Naive thymus-derived CD4-positive, alpha-beta T cell (primary cell): ENCODE results near the gene TVP23A. TPM values are rescaled to one million over a fixed set of nuclear protein-coding genes. Genes with fewer than 3 reads are reported as not detected.
"Not testable (repeated sequence)": the region's sequence is repeated elsewhere in the genome, so short reads cannot be mapped to it uniquely, and the experiment has no call there.

Source experiments
- ATAC-seq: fragments of 150-1000 bp; cut with Tn5 transposase; 2 replicates; pipeline ENCODE4 v1.10.0; 2021; ENCODE audit warnings: mild to moderate bottlenecking, moderate library complexity
- CTCF ChIA-PET: fragments of 350-600 bp; sonication (Branson Sonifier 250); formaldehyde crosslinking; loops from one replicate; lab custom pipeline; 2021; ENCODE audit warnings: antibody characterized with exemption; lab: Charles Lee
- POLR2A ChIA-PET: fragments of 350-600 bp; sonication (Branson Sonifier 250); formaldehyde crosslinking; loops from one replicate; lab custom pipeline; 2021; ENCODE audit warnings: antibody characterized with exemption, inconsistent platforms; lab: Charles Lee
- DNase-seq, 9 donors: peaks; one replicate each; pipeline versions ENCODE4 v3.0.0 to v3.0.0-alpha.2; 2020 to 2022; ENCODE audit warnings: mixed read lengths in 1 of 9
- H3K27ac ChIP-seq: one replicate; pipeline ENCODE4 v1.7.0; 2013; ENCODE audit warnings: mild to moderate bottlenecking, low read depth, low read length, moderate library complexity
- H3K27me3 ChIP-seq, 2 donors: one replicate each; pipeline ENCODE4 v1.7.0; 2013; ENCODE audit warnings: low read length in 2 of 2, mild to moderate bottlenecking in 2 of 2, moderate library complexity in 2 of 2; ENCODE audit not compliant: control insufficient read depth in 2 of 2, insufficient read depth in 2 of 2
- H3K36me3 ChIP-seq, 3 experiments: 1 replicate in 2 of 3; 2 replicates in 1 of 3; pipeline ENCODE4 v1.7.0; 2013; ENCODE audit warnings: low read length in 3 of 3, mild to moderate bottlenecking in 3 of 3, moderate library complexity in 1 of 3; ENCODE audit not compliant: insufficient read depth in 3 of 3, control insufficient read depth in 2 of 3
- H3K4me1 ChIP-seq, 2 donors: one replicate each; pipeline ENCODE4 v1.7.0; 2013; ENCODE audit warnings: low read length in 2 of 2, mild to moderate bottlenecking in 2 of 2, moderate library complexity in 1 of 2; ENCODE audit not compliant: control insufficient read depth in 2 of 2, insufficient read depth in 2 of 2
- H3K4me3 ChIP-seq: 2 replicates; pipeline ENCODE4 v1.7.0; 2013; ENCODE audit warnings: mild to moderate bottlenecking, low read length
- H3K9me3 ChIP-seq, 3 experiments: 1 replicate in 2 of 3; 2 replicates in 1 of 3; pipeline ENCODE4 v1.7.0; 2013; ENCODE audit warnings: low read length in 3 of 3; ENCODE audit not compliant: control insufficient read depth in 2 of 3
- H3K27ac Mint-ChIP-seq, 9 donors: one replicate each; pipeline ENCODE4 v1.8.0; 2020 to 2022; ENCODE audit warnings: mixed read lengths in 9 of 9, mild to moderate bottlenecking in 8 of 9, moderate library complexity in 5 of 9, inconsistent platforms in 2 of 9
- H3K27me3 Mint-ChIP-seq, 5 donors: one replicate each; pipeline ENCODE4 v1.8.0; 2021 to 2022; ENCODE audit warnings: mixed read lengths in 5 of 5, mild to moderate bottlenecking in 1 of 5
- H3K36me3 Mint-ChIP-seq, 5 donors: one replicate each; pipeline ENCODE4 v1.8.0; 2020 to 2022; ENCODE audit warnings: mixed read lengths in 5 of 5, mild to moderate bottlenecking in 3 of 5, inconsistent platforms in 1 of 5
- H3K4me1 Mint-ChIP-seq, 7 donors: one replicate each; pipeline ENCODE4 v1.8.0; 2020 to 2022; ENCODE audit warnings: mixed read lengths in 7 of 7, mild to moderate bottlenecking in 3 of 7, inconsistent platforms in 1 of 7
- H3K4me3 Mint-ChIP-seq, 10 donors: one replicate each; pipeline ENCODE4 v1.8.0; 2020 to 2022; ENCODE audit warnings: mild to moderate bottlenecking in 10 of 10, mixed read lengths in 10 of 10, moderate library complexity in 6 of 10, inconsistent platforms in 2 of 10
- H3K9me3 Mint-ChIP-seq, 11 donors: one replicate each; pipeline ENCODE4 v1.8.0; 2020 to 2022; ENCODE audit warnings: mixed read lengths in 11 of 11, mild to moderate bottlenecking in 4 of 11, inconsistent platforms in 1 of 11, moderate library complexity in 1 of 11
- intact Hi-C, 2 donors: fragments of 100-400 bp; cut with micrococcal nuclease; formaldehyde crosslinking; loops; one replicate each; pipeline ENCODE4 v1.15.1; 2023
- polyA plus RNA-seq, 2 donors: library from polyadenylated mRNA; unstranded; fragments of 300-500 nt; fragmentation: Illumina TruSeq; gene quantifications; one replicate each; pipeline ENCODE4 v1.2.3, GENCODE V29; 2021
- total RNA-seq, 6 experiments: library from RNA in 5 of 6; stranded (reverse) in 5 of 6; gene quantifications; 1 replicate in 5 of 6; 2 replicates in 1 of 6; pipeline ENCODE4 v1.2.3 and lab custom pipeline; 2021 to 2026

Gene TVP23A
- total and polyA plus RNA-seq, 7 experiments from 2014 or later, result 0.10 to 0.17 (median 0.15) TPM; not detected in 4

DNA sequence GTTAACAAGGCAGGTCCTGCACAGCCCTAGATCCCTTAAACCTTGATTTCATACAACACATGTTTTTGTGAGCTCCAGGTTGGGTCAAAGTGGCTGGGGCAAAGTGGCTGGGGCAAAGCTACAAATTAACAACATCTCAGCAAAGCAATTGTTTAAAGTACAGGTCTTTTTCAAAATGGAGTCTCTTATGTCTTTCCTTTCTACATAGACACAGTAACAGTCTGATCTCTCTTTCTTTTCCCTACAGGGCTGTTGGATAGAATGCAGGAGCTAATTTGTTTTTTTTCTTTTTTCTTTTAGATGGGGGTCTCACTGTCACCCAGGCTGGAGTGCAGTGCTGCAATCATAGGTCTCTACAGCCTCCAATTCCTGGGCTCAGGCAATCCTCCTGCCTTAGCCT, 11.6 kb upstream of the TVP23A start:
- CTCF ChIA-PET, result interaction anchor here (0.7 kb wide), 1 partner anchor 87 kb away, joined by 3 read pairs; no protein-coding TSS in a partner anchor
- H3K4me1 Mint-ChIP-seq, H3K36me3 Mint-ChIP-seq, H3K4me3 Mint-ChIP-seq, intact Hi-C loops, POLR2A ChIA-PET, H3K9me3 ChIP-seq, H3K4me1 ChIP-seq, H3K36me3 ChIP-seq, H3K27ac ChIP-seq, H3K4me3 ChIP-seq, H3K27me3 ChIP-seq, ATAC-seq, H3K27ac Mint-ChIP-seq, DNase-seq, H3K9me3 Mint-ChIP-seq: not testable (repeated sequence)
- H3K27me3 Mint-ChIP-seq, result peaks cover 0 to 27% (median 11%) of the 10 kb centered on the region in 5 donors

DNA sequence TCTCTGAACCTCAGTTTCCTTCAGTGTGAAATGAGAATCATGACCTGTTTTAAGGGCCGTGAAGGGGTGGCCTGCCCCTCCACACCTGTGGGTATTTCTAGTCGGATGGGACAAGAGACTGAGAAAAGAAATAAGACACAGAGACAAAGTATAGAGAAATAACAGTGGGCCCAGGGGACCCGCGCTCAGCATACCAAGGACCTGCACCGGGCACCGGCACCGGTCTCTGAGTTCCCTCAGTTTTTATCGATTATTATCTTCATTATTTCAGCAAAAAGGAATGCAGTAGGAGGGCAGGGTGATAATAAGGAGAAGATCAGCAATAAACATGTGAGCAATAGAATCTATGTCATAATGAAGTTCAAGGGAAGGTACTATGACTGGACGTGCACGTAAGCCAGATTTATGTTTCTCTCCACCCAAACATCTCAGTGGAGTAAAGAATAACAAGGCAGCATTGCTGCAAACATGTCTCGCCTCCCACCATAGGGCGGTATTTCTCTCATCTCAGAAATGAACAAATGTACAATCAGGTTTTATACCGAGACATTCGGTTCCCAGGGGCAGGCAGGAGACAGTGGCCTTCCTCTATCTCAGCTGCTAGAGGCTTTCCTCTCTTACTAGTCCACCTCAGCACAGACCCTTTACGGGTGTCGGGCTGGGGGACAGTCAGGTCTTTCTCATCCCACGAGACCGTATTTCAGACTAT, 10.9 kb upstream of the TVP23A start:
- H3K9me3 Mint-ChIP-seq, H3K9me3 ChIP-seq, intact Hi-C loops, H3K36me3 Mint-ChIP-seq, H3K4me3 Mint-ChIP-seq, ATAC-seq, H3K4me1 ChIP-seq, POLR2A ChIA-PET, H3K27ac Mint-ChIP-seq, H3K4me3 ChIP-seq, H3K4me1 Mint-ChIP-seq, H3K27me3 ChIP-seq, H3K27ac ChIP-seq, DNase-seq, H3K36me3 ChIP-seq: not testable (repeated sequence)
- CTCF ChIA-PET, result interaction anchor here (0.7 kb wide), 1 partner anchor 87 kb away, joined by 3 read pairs; no protein-coding TSS in a partner anchor
- H3K27me3 Mint-ChIP-seq, result peaks cover 0 to 25% (median 7%) of the 10 kb centered on the region in 5 donors

- Histone ChIP-seq H3K4me1 (no peaks in the 10 kb centered on the region), H3K27ac (no peak overlapping the region), H3K36me3 (no peaks in the 10 kb centered on the region), H3K9me3 (no peaks in the 10 kb centered on the region), H3K4me3 (no peak overlapping the region), H3K27me3 (no peaks in the 10 kb centered on the region)
- H3K4me3 Mint-ChIP-seq, result no peak overlapping the region
- no peaks in the 10 kb centered on the region for H3K4me1 Mint-ChIP-seq
- POLR2A ChIA-PET, result no interaction called here
- no peak overlapping the region for H3K27ac Mint-ChIP-seq
- intact Hi-C loops, result no loop called here
- peaks cover 0 to 1% (median 0%) of the 10 kb centered on the region in 11 donors for H3K9me3 Mint-ChIP-seq
- no peaks in the 10 kb centered on the region for H3K36me3 Mint-ChIP-seq
- no peak for DNase-seq
- peak; percentile 68 for ATAC-seq
- peaks cover 0 to 19% (median under 1%) of the 10 kb centered on the region in 5 donors for H3K27me3 Mint-ChIP-seq
- CTCF ChIA-PET, result no interaction called here
Observed at GRCh38 chr16:10828851-10829366, 10.3 kb upstream of the TVP23A start.

- DNase-seq, result no peak
- H3K27ac ChIP-seq, result no peak overlapping the region
- Mint-ChIP-seq H3K36me3 (no peaks in the 10 kb centered on the region), H3K27me3 (peaks cover 0 to 18% (median 0%) of the 10 kb centered on the region in 5 donors), H3K27ac (no peak overlapping the region), H3K4me3 (no peak overlapping the region), H3K9me3 (no peaks in the 10 kb centered on the region), H3K4me1 (no peaks in the 10 kb centered on the region)
- intact Hi-C loops, result no loop called here
- CTCF ChIA-PET, result no interaction called here
- H3K27me3 ChIP-seq, result no peaks in the 10 kb centered on the region
- ATAC-seq, result no peak
- POLR2A ChIA-PET, result no interaction called here
- H3K36me3 ChIP-seq, result no peaks in the 10 kb centered on the region
- H3K9me3 ChIP-seq, result no peaks in the 10 kb centered on the region
- H3K4me3 ChIP-seq, result no peak overlapping the region
- no peaks in the 10 kb centered on the region for H3K4me1 ChIP-seq
Observed at GRCh38 chr16:10827691-10828341, 9.2 kb upstream of the TVP23A start.

DNA sequence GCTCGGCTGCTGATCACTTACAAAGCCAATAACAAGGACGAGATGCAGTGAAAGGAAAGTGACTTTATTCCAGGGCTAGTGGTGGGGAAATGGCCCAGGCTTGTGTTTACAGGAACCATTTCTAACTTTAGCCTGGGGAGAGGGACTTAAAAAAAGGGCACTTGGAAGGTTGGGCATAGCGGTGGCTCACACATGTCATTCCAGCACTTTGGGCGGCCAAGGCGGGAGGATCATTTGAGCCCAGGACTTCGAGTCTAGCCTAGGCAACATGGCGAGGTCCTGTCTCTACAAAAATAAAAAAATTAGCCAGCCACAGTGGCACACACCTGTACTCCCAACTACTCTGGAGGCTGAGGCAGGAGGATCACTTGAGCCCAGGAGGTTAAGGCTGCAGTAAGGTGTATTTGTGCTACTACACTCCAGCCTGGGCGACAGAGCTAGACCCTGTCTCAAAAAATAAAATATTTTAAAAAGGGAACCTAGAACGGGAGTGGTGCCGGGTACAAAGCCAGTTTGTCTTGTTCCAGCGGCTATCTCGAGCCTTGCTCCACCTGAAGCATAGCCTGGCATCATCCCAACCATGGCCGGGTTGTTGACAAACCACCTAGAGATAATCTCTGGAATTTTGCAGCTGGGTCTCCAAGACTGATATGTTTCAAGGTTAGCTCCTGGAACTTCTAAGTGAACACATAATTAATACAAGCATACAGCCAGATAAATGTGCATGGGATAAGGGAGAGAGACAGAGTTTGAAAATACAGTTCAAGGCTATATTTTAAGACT, 5.7 kb upstream of the TVP23A start:
- intact Hi-C loops, result no loop called here
- H3K27me3 ChIP-seq, result no peaks in the 10 kb centered on the region
- no peaks in the 10 kb centered on the region for H3K36me3 ChIP-seq
- H3K4me1 Mint-ChIP-seq, result peaks cover 0 to 3% (median 0%) of the 10 kb centered on the region in 7 donors
- ChIA-PET POLR2A (no interaction called here), CTCF (no interaction called here)
- no peaks in the 10 kb centered on the region for H3K4me1 ChIP-seq
- H3K4me3 Mint-ChIP-seq, result no peak overlapping the region
- ATAC-seq, result no peak
- no peak overlapping the region for H3K27ac ChIP-seq
- no peaks in the 10 kb centered on the region for H3K36me3 Mint-ChIP-seq
- peaks cover 0 to 7% (median 0%) of the 10 kb centered on the region in 5 donors for H3K27me3 Mint-ChIP-seq
- H3K27ac Mint-ChIP-seq, result no peak overlapping the region
- H3K9me3 ChIP-seq, result no peaks in the 10 kb centered on the region
- H3K4me3 ChIP-seq, result no peak overlapping the region
- no peak for DNase-seq
- H3K9me3 Mint-ChIP-seq, result no peaks in the 10 kb centered on the region

GRCh38 chr16:10822702-10823101, 4.1 kb upstream of the TVP23A start:
- Mint-ChIP-seq H3K4me3 (no peak overlapping the region), H3K36me3 (no peaks in the 10 kb centered on the region), H3K9me3 (no peaks in the 10 kb centered on the region), H3K27ac (no peak overlapping the region), H3K4me1 (peaks cover 0 to 3% (median 0%) of the 10 kb centered on the region in 7 donors), H3K27me3 (peaks cover 0 to 8% (median 2%) of the 10 kb centered on the region in 5 donors)
- Histone ChIP-seq H3K9me3 (no peaks in the 10 kb centered on the region), H3K27ac (no peak overlapping the region), H3K4me3 (no peak overlapping the region), H3K36me3 (no peaks in the 10 kb centered on the region), H3K4me1 (no peaks in the 10 kb centered on the region), H3K27me3 (no peaks in the 10 kb centered on the region)
- ChIA-PET CTCF (no interaction called here), POLR2A (no interaction called here)
- no peak for ATAC-seq
- intact Hi-C loops, result no loop called here
- DNase-seq, result no peak
